AG04449 (cell line): ENCODE results near the gene DRC3.

Experiments used
- CTCF ChIA-PET: fragments of 350-600 bp; formaldehyde crosslinking; extraction: SDS; loops from one replicate; lab custom pipeline; 2021; ENCODE audit warnings: antibody characterized with exemption; lab: Yijun Ruan, JAX
- POLR2A ChIA-PET: fragments of 400-600, 350-600 bp; formaldehyde crosslinking; extraction: SDS; loops from one replicate; lab custom pipeline; 2020; ENCODE audit warnings: antibody characterized with exemption, inconsistent platforms; lab: Yijun Ruan, JAX
- DNase-seq: peaks from one replicate; pipeline ENCODE4 v3.0.0-alpha.2; 2010; ENCODE audit warnings: low read depth, low spot score
- H3K4me3 ChIP-seq: 2 replicates; pipeline ENCODE4 v1.5.1; 2011; ENCODE audit warnings: low read depth, mild to moderate bottlenecking, control low read depth, low read length
- TF ChIP-seq, protein P1 (sequence below): IDR thresholded peaks from one replicate; pipeline ENCODE4 v1.5.1; 2011; ENCODE audit warnings: mild to moderate bottlenecking, moderate library complexity, low read length, control low read depth, inconsistent platforms; ENCODE audit not compliant: insufficient read depth; ENCODE audit errors: missing control alignments

DRC3 gene

GRCh38 chr17:18014006-18014405 is 41.3 kb downstream of the DRC3 start:
- ChIA-PET POLR2A (no interaction called here), CTCF (interaction anchor here (0.6 to 1.5 kb wide), 5 partner anchors 10 to 193 kb away, joined by 3 to 4 read pairs (median 3); no protein-coding TSS in a partner anchor)
- TF ChIP-seq, protein P1, sequence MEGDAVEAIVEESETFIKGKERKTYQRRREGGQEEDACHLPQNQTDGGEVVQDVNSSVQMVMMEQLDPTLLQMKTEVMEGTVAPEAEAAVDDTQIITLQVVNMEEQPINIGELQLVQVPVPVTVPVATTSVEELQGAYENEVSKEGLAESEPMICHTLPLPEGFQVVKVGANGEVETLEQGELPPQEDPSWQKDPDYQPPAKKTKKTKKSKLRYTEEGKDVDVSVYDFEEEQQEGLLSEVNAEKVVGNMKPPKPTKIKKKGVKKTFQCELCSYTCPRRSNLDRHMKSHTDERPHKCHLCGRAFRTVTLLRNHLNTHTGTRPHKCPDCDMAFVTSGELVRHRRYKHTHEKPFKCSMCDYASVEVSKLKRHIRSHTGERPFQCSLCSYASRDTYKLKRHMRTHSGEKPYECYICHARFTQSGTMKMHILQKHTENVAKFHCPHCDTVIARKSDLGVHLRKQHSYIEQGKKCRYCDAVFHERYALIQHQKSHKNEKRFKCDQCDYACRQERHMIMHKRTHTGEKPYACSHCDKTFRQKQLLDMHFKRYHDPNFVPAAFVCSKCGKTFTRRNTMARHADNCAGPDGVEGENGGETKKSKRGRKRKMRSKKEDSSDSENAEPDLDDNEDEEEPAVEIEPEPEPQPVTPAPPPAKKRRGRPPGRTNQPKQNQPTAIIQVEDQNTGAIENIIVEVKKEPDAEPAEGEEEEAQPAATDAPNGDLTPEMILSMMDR = no peak
- no peak overlapping the region for H3K4me3 ChIP-seq
- DNase-seq = no peak

DNA sequence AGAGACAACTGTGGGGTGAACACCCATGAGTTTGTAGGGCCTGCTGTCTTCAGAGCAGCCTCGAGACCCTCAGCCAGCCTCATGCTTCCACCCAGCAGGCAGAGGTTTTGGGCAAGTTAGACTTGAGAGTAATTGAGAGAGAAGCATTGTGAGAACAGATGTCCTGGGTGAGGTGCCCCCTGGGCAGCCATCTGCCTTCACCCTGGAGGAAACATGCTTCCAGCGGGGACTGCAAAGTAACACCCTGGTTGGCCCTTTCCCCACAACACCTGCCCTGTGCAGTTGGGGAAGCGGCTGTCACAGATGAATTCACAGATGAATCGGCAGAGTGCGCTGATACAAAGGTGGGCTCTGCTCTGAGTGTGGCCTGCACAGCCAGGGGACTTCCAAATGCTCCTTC is 42.9 kb downstream of the DRC3 start:
- ChIA-PET CTCF (interaction anchor here (1.1 to 1.7 kb wide), 3 partner anchors 10 to 18 kb away, joined by 3 read pairs; no protein-coding TSS in a partner anchor), POLR2A (no interaction called here)
- TF ChIP-seq, protein P1 = no peak
- H3K4me3 ChIP-seq = no peak overlapping the region
- DNase-seq = no peak

GRCh38 chr17:18016426-18016825 is 43.8 kb downstream of the DRC3 start:
- ChIA-PET CTCF (interaction anchor here (1.1 to 1.7 kb wide), 4 partner anchors 9 to 97 kb away, joined by 3 read pairs; no protein-coding TSS in a partner anchor), POLR2A (no interaction called here)
- TF ChIP-seq, protein P1 = no peak
- DNase-seq = no peak
- H3K4me3 ChIP-seq = no peak overlapping the region

- DNase-seq = no peak
- H3K4me3 ChIP-seq = no peak overlapping the region
- CTCF ChIA-PET = interaction anchor here (1.0 kb wide), 1 partner anchor 16 kb away, joined by 8 read pairs; no protein-coding TSS in a partner anchor
- TF ChIP-seq, protein P1 = no peak
- POLR2A ChIA-PET = no interaction called here
Measured at GRCh38 chr17:18017958-18018357, 45.3 kb downstream of the DRC3 start.

GRCh38 chr17:18018411-18018921 is 45.8 kb downstream of the DRC3 start:
- H3K4me3 ChIP-seq = no peak overlapping the region
- TF ChIP-seq, protein P1 = no peak
- DNase-seq = no peak
- ChIA-PET CTCF (interaction anchor here (1.0 kb wide), 1 partner anchor 15 kb away, joined by 8 read pairs; no protein-coding TSS in a partner anchor), POLR2A (no interaction called here)

GRCh38 chr17:18019838-18020154 is 47.1 kb downstream of the DRC3 start:
- DNase-seq = no peak
- TF ChIP-seq, protein P1 = no peak
- ChIA-PET CTCF (interaction anchor here (1.0 kb wide), 2 partner anchors 13 to 16 kb away, joined by 3 to 5 read pairs; no protein-coding TSS in a partner anchor), POLR2A (no interaction called here)
- H3K4me3 ChIP-seq = no peak overlapping the region
